Measurements from ENCODE around the gene ATP6V0A1. TPM values are rescaled to one million over a fixed set of nuclear protein-coding genes. Genes with fewer than 3 reads are reported as not detected.
"Not testable (repeated sequence)": the region's sequence is repeated elsewhere in the genome, so short reads cannot be mapped to it uniquely, and the experiment has no call there.

Gene ATP6V0A1
- total RNA-seq, 1 donor from 2014 or later = 66.8 TPM

- Histone ChIP-seq H3K9me3 (ENCODE audit: control insufficient read depth in 3 of 3, low read length in 3 of 3) (no peaks in the 10 kb centered on the region), H3K27ac (ENCODE audit: low read depth, low read length) (no peak overlapping the region), H3K4me3 (ENCODE audit: low read length in 3 of 3) (no peak overlapping the region), H3K36me3 (ENCODE audit: control insufficient read depth in 3 of 3, insufficient read depth in 3 of 3, low read length in 3 of 3) (peaks cover 48 to 75% (median 72%) of the 10 kb centered on the region in 3 donors), H3K9ac (ENCODE audit: low read depth in 1 of 3, low read length in 3 of 3) (no peak overlapping the region), H3K4me1 (ENCODE audit: control insufficient read depth in 3 of 3, insufficient read depth in 3 of 3, low read length in 3 of 3) (no peaks in the 10 kb centered on the region), H3K27me3 (ENCODE audit: control insufficient read depth in 3 of 3, insufficient read depth in 3 of 3, low read length in 3 of 3) (no peaks in the 10 kb centered on the region)
Observed at GRCh38 chr17:42475121-42475520, 16.4 kb downstream of the ATP6V0A1 start.

DNA sequence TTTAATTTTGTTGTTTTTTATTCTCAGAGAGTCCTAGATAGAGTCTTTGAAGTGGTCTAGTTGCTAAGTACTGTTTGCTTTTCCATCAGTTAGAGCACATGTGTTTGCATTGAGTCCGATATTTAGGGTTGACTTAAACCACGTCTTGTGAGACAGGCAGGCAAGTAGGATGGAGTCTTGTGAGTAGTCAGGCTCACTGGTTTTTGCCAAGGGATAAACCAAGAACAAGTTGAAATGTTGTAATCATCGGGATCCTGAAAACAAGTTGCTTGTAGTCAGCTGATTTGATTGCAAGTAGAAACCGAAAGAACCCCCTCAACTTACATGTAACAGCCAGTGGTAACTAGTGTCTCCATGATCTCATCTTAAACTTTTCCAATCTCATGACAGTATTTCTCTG is 17.2 kb downstream of the ATP6V0A1 start:
- Histone ChIP-seq H3K36me3 (ENCODE audit: control insufficient read depth in 3 of 3, insufficient read depth in 3 of 3, low read length in 3 of 3) (peaks cover 46 to 75% (median 73%) of the 10 kb centered on the region in 3 donors), H3K27ac (ENCODE audit: low read depth, low read length) (no peak overlapping the region), H3K9ac (ENCODE audit: low read depth in 1 of 3, low read length in 3 of 3) (no peak overlapping the region), H3K4me3 (ENCODE audit: low read length in 3 of 3) (no peak overlapping the region), H3K4me1 (ENCODE audit: control insufficient read depth in 3 of 3, insufficient read depth in 3 of 3, low read length in 3 of 3) (no peaks in the 10 kb centered on the region), H3K9me3 (ENCODE audit: control insufficient read depth in 3 of 3, low read length in 3 of 3) (no peaks in the 10 kb centered on the region), H3K27me3 (ENCODE audit: control insufficient read depth in 3 of 3, insufficient read depth in 3 of 3, low read length in 3 of 3) (no peaks in the 10 kb centered on the region)

- Histone ChIP-seq H3K36me3 (ENCODE audit: control insufficient read depth in 3 of 3, insufficient read depth in 3 of 3, low read length in 3 of 3) (peaks cover 47 to 76% (median 76%) of the 10 kb centered on the region in 3 donors), H3K4me1 (ENCODE audit: control insufficient read depth in 3 of 3, insufficient read depth in 3 of 3, low read length in 3 of 3) (no peaks in the 10 kb centered on the region), H3K27ac (ENCODE audit: low read depth, low read length) (peak overlapping the region; percentile 29), H3K4me3 (ENCODE audit: low read length in 3 of 3) (no peak overlapping the region), H3K9ac (ENCODE audit: low read depth in 1 of 3, low read length in 3 of 3) (no peak overlapping the region), H3K27me3 (ENCODE audit: control insufficient read depth in 3 of 3, insufficient read depth in 3 of 3, low read length in 3 of 3) (no peaks in the 10 kb centered on the region), H3K9me3 (ENCODE audit: control insufficient read depth in 3 of 3, low read length in 3 of 3) (no peaks in the 10 kb centered on the region)
Observed at GRCh38 chr17:42476411-42476810, 17.7 kb downstream of the ATP6V0A1 start.

DNA sequence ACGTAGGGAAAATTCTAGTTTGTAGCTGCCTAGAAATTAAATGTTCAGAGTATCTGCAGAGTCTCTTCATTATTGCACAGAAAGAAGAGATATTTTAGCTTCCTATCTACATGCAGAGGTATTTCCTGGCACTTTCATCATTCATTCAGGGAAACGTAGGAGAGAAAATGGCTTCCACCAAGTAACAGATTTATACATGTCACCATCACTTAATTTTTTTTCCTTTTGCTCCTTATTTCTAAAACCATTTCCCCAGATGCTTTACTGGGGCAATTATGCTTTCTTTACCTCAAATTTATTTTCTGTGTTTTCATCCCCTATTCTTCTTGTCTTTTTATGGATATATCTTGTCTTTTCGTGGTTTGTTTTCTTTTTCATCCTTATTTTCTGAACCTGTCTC is 18.5 kb downstream of the ATP6V0A1 start:
- no peaks in the 10 kb centered on the region for H3K9me3 ChIP-seq (ENCODE audit: control insufficient read depth in 3 of 3, low read length in 3 of 3)
- no peak overlapping the region for H3K27ac ChIP-seq (ENCODE audit: low read depth, low read length)
- no peak overlapping the region for H3K4me3 ChIP-seq (ENCODE audit: low read length in 3 of 3)
- H3K36me3 ChIP-seq (ENCODE audit: control insufficient read depth in 3 of 3, insufficient read depth in 3 of 3, low read length in 3 of 3) = peaks cover 50 to 80% (median 74%) of the 10 kb centered on the region in 3 donors
- H3K27me3 ChIP-seq (ENCODE audit: control insufficient read depth in 3 of 3, insufficient read depth in 3 of 3, low read length in 3 of 3) = no peaks in the 10 kb centered on the region
- no peaks in the 10 kb centered on the region for H3K4me1 ChIP-seq (ENCODE audit: control insufficient read depth in 3 of 3, insufficient read depth in 3 of 3, low read length in 3 of 3)
- H3K9ac ChIP-seq (ENCODE audit: low read depth in 1 of 3, low read length in 3 of 3) = no peak overlapping the region

DNA sequence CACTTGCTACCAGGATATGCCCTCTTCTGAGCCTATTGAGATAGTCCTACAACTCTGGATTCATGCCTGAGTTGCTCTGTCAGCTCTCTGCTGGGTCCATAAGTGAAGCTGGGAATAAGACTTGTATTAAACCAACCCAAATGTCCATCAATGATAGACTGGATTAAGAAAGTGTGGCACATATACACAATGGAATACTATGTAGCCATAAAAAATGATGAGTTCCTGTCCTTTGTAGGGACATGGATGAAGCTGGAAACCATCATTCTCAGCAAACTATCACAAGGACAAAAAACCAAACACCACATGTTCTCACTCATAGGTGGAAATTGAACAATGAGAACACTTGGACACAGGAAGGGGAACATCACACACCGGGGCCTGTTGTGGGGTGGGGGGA is 19.1 kb downstream of the ATP6V0A1 start:
- H3K9ac ChIP-seq (ENCODE audit: low read depth in 1 of 3, low read length in 3 of 3); H3K9me3 ChIP-seq (ENCODE audit: control insufficient read depth in 3 of 3, low read length in 3 of 3); H3K4me1 ChIP-seq (ENCODE audit: control insufficient read depth in 3 of 3, insufficient read depth in 3 of 3, low read length in 3 of 3); H3K27me3 ChIP-seq (ENCODE audit: control insufficient read depth in 3 of 3, insufficient read depth in 3 of 3, low read length in 3 of 3); H3K4me3 ChIP-seq (ENCODE audit: low read length in 3 of 3); H3K27ac ChIP-seq (ENCODE audit: low read depth, low read length): not testable (repeated sequence)
- peaks cover 54 to 82% (median 77%) of the 10 kb centered on the region in 3 donors for H3K36me3 ChIP-seq (ENCODE audit: control insufficient read depth in 3 of 3, insufficient read depth in 3 of 3, low read length in 3 of 3)

- Histone ChIP-seq H3K27ac (ENCODE audit: low read depth, low read length) (no peak overlapping the region), H3K9me3 (ENCODE audit: control insufficient read depth in 3 of 3, low read length in 3 of 3) (no peaks in the 10 kb centered on the region), H3K4me3 (ENCODE audit: low read length in 3 of 3) (no peak overlapping the region), H3K27me3 (ENCODE audit: control insufficient read depth in 3 of 3, insufficient read depth in 3 of 3, low read length in 3 of 3) (no peaks in the 10 kb centered on the region), H3K36me3 (ENCODE audit: control insufficient read depth in 3 of 3, insufficient read depth in 3 of 3, low read length in 3 of 3) (peaks cover 58 to 79% (median 78%) of the 10 kb centered on the region in 3 donors), H3K9ac (ENCODE audit: low read depth in 1 of 3, low read length in 3 of 3) (no peak overlapping the region), H3K4me1 (ENCODE audit: control insufficient read depth in 3 of 3, insufficient read depth in 3 of 3, low read length in 3 of 3) (peaks cover 0 to 2% (median 2%) of the 10 kb centered on the region in 3 donors)
Observed at GRCh38 chr17:42484304-42484703, 25.6 kb downstream of the ATP6V0A1 start.

GRCh38 chr17:42485680-42486079 is 27.0 kb downstream of the ATP6V0A1 start:
- H3K27me3 ChIP-seq (ENCODE audit: control insufficient read depth in 3 of 3, insufficient read depth in 3 of 3, low read length in 3 of 3) = no peaks in the 10 kb centered on the region
- no peak overlapping the region for H3K27ac ChIP-seq (ENCODE audit: low read depth, low read length)
- H3K4me1 ChIP-seq (ENCODE audit: control insufficient read depth in 3 of 3, insufficient read depth in 3 of 3, low read length in 3 of 3) = peaks cover 0 to 2% (median 2%) of the 10 kb centered on the region in 3 donors
- no peak overlapping the region for H3K4me3 ChIP-seq (ENCODE audit: low read length in 3 of 3)
- H3K9me3 ChIP-seq (ENCODE audit: control insufficient read depth in 3 of 3, low read length in 3 of 3) = no peaks in the 10 kb centered on the region
- H3K9ac ChIP-seq (ENCODE audit: low read depth in 1 of 3, low read length in 3 of 3) = no peak overlapping the region
- peaks cover 60 to 79% (median 77%) of the 10 kb centered on the region in 3 donors for H3K36me3 ChIP-seq (ENCODE audit: control insufficient read depth in 3 of 3, insufficient read depth in 3 of 3, low read length in 3 of 3)

DNA sequence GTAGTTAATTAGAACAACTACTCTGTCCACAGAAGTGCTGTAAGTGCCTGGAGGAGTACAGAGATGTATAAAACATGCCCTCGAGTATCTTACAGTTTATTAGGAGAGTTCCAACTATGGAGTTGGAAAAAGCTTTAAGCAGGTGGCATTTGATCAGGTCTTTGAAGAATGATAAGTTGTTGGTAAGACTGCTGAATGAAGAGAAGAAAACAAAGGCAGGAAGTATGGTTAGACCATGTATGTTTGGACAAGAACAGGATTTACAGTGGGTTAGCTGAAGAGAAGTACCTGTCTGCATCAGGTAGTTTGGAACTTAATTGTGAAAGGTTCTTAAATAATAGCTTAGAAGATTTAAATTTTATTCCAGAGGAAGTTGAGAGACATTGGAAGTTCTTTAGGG is 29.4 kb downstream of the ATP6V0A1 start:
- no peak overlapping the region for H3K9ac ChIP-seq (ENCODE audit: low read depth in 1 of 3, low read length in 3 of 3)
- H3K36me3 ChIP-seq (ENCODE audit: control insufficient read depth in 3 of 3, insufficient read depth in 3 of 3, low read length in 3 of 3) = peaks cover 53 to 77% (median 67%) of the 10 kb centered on the region in 3 donors
- no peak overlapping the region for H3K4me3 ChIP-seq (ENCODE audit: low read length in 3 of 3)
- H3K27me3 ChIP-seq (ENCODE audit: control insufficient read depth in 3 of 3, insufficient read depth in 3 of 3, low read length in 3 of 3) = no peaks in the 10 kb centered on the region
- no peak overlapping the region for H3K27ac ChIP-seq (ENCODE audit: low read depth, low read length)
- H3K9me3 ChIP-seq (ENCODE audit: control insufficient read depth in 3 of 3, low read length in 3 of 3) = no peaks in the 10 kb centered on the region
- peaks cover 0 to under 1% (median under 1%) of the 10 kb centered on the region in 3 donors for H3K4me1 ChIP-seq (ENCODE audit: control insufficient read depth in 3 of 3, insufficient read depth in 3 of 3, low read length in 3 of 3)

GRCh38 chr17:42493319-42493718 is 34.6 kb downstream of the ATP6V0A1 start:
- no peak overlapping the region for H3K27ac ChIP-seq (ENCODE audit: low read depth, low read length)
- H3K4me3 ChIP-seq (ENCODE audit: low read length in 3 of 3) = no peak overlapping the region
- peaks cover 9 to 17% (median 15%) of the 10 kb centered on the region in 3 donors for H3K4me1 ChIP-seq (ENCODE audit: control insufficient read depth in 3 of 3, insufficient read depth in 3 of 3, low read length in 3 of 3)
- H3K36me3 ChIP-seq (ENCODE audit: control insufficient read depth in 3 of 3, insufficient read depth in 3 of 3, low read length in 3 of 3) = peaks cover 31 to 61% (median 53%) of the 10 kb centered on the region in 3 donors
- H3K9ac ChIP-seq (ENCODE audit: low read depth in 1 of 3, low read length in 3 of 3) = no peak overlapping the region
- H3K9me3 ChIP-seq (ENCODE audit: control insufficient read depth in 3 of 3, low read length in 3 of 3) = no peaks in the 10 kb centered on the region
- H3K27me3 ChIP-seq (ENCODE audit: control insufficient read depth in 3 of 3, insufficient read depth in 3 of 3, low read length in 3 of 3) = no peaks in the 10 kb centered on the region

- Histone ChIP-seq H3K4me3 (ENCODE audit: low read length in 3 of 3) (no peak overlapping the region), H3K9me3 (ENCODE audit: control insufficient read depth in 3 of 3, low read length in 3 of 3) (no peaks in the 10 kb centered on the region), H3K9ac (ENCODE audit: low read depth in 1 of 3, low read length in 3 of 3) (no peak overlapping the region), H3K4me1 (ENCODE audit: control insufficient read depth in 3 of 3, insufficient read depth in 3 of 3, low read length in 3 of 3) (peaks cover 9 to 17% (median 15%) of the 10 kb centered on the region in 3 donors), H3K27ac (ENCODE audit: low read depth, low read length) (peak overlapping the region; percentile 77), H3K36me3 (ENCODE audit: control insufficient read depth in 3 of 3, insufficient read depth in 3 of 3, low read length in 3 of 3) (peaks cover 27 to 58% (median 50%) of the 10 kb centered on the region in 3 donors), H3K27me3 (ENCODE audit: control insufficient read depth in 3 of 3, insufficient read depth in 3 of 3, low read length in 3 of 3) (no peaks in the 10 kb centered on the region)
Observed at GRCh38 chr17:42494673-42495072, 36.0 kb downstream of the ATP6V0A1 start.
